IMR-90 (cell line): Measurements from ENCODE around the gene ZNF774. TPM values are rescaled to one million over a fixed set of nuclear protein-coding genes. Genes with fewer than 3 reads are reported as not detected.

Experiments
- ATAC-seq: fragments of 200-7000 bp; cut with Tn5 transposase; 2 replicates; pipeline ENCODE4 v1.9.1; 2020; ENCODE audit warnings: low read depth, mild to moderate bottlenecking, moderate library complexity
- BruUV-seq: library from RNA; stranded (reverse); fragments of 400-500 nt; replicated peaks from 2 replicates; lab custom pipeline; 2021; lab: Mats Ljungman, UMichigan
- CTCF ChIA-PET: fragments of 300-600 bp; formaldehyde crosslinking; extraction: SDS; loops from one replicate; lab custom pipeline; 2021; ENCODE audit warnings: antibody characterized with exemption; lab: Yijun Ruan, JAX
- POLR2A ChIA-PET: fragments of 300-600 bp; sonication (Branson Sonifier 250); formaldehyde crosslinking; loops from one replicate; lab custom pipeline; 2022; ENCODE audit warnings: antibody characterized with exemption; ENCODE audit not compliant: unreplicated experiment; lab: Charles Lee
- DNase-seq: peaks from one replicate; pipeline ENCODE4 v3.0.0; 2013
- H2AFZ ChIP-seq: replicated peaks from 2 replicates; pipeline ENCODE3; 2013; ENCODE audit warnings: low read length, mild to moderate bottlenecking; ENCODE audit not compliant: poor library complexity
- H2AK5ac ChIP-seq: 2 replicates; pipeline ENCODE4 v1.6.1; 2013; ENCODE audit warnings: low read depth, low read length, inconsistent platforms
- H2AK9ac ChIP-seq: replicated peaks from 2 replicates; pipeline ENCODE3; 2013; ENCODE audit warnings: mild to moderate bottlenecking, low read depth, low read length, moderate library complexity; ENCODE audit not compliant: poor library complexity
- H2BK120ac ChIP-seq: 2 replicates; pipeline ENCODE4 v1.6.1; 2013; ENCODE audit warnings: low read depth, low read length, inconsistent platforms
- H2BK15ac ChIP-seq: 3 replicates; pipeline ENCODE4 v1.6.1; 2013; ENCODE audit warnings: low read depth, low read length, inconsistent platforms
- H2BK20ac ChIP-seq: 2 replicates; pipeline ENCODE4 v1.6.1; 2013; ENCODE audit warnings: low read depth, mild to moderate bottlenecking, inconsistent platforms, low read length, moderate library complexity
- H2BK5ac ChIP-seq: 2 replicates; pipeline ENCODE4 v1.6.1; 2013; ENCODE audit warnings: mild to moderate bottlenecking, low read depth, low read length, inconsistent platforms; ENCODE audit not compliant: poor library complexity, severe bottlenecking
- H3K14ac ChIP-seq: replicated peaks from 2 replicates; pipeline ENCODE4 v1.6.1; 2013; ENCODE audit warnings: low read depth, low read length, inconsistent platforms
- H3K18ac ChIP-seq: 2 replicates; pipeline ENCODE4 v1.6.1; 2013; ENCODE audit warnings: low read depth, low read length, control low read depth
- H3K23ac ChIP-seq: 2 replicates; pipeline ENCODE4 v1.6.1; 2013; ENCODE audit warnings: low read depth, low read length, inconsistent platforms
- H3K27ac ChIP-seq: 2 replicates; pipeline ENCODE4 v1.5.1; 2013; ENCODE audit warnings: mild to moderate bottlenecking, control low read depth, low read length; ENCODE audit not compliant: insufficient read depth
- H3K27me3 ChIP-seq: 2 replicates; pipeline ENCODE4 v1.6.1; 2013; ENCODE audit warnings: low read length; ENCODE audit not compliant: control insufficient read depth, insufficient read depth
- H3K36me3 ChIP-seq: 2 replicates; pipeline ENCODE4 v1.6.1; 2013; ENCODE audit warnings: low read length, mixed read lengths; ENCODE audit not compliant: control insufficient read depth, insufficient read depth
- H3K4ac ChIP-seq: 2 replicates; pipeline ENCODE4 v1.6.1; 2013; ENCODE audit warnings: low read depth, low read length, inconsistent platforms
- H3K4me1 ChIP-seq: 2 replicates; pipeline ENCODE4 v1.6.1; 2013; ENCODE audit warnings: low read length, mixed read lengths; ENCODE audit not compliant: control insufficient read depth, insufficient read depth
- H3K4me2 ChIP-seq: 2 replicates; pipeline ENCODE4 v1.6.1; 2013; ENCODE audit warnings: low read depth, mild to moderate bottlenecking, control low read depth, low read length, moderate library complexity
- H3K4me3 ChIP-seq: 2 replicates; pipeline ENCODE4 v1.5.1; 2013; ENCODE audit warnings: low read depth, mild to moderate bottlenecking, control low read depth, low read length, moderate library complexity; ENCODE audit not compliant: insufficient read depth
- H3K56ac ChIP-seq: 2 replicates; pipeline ENCODE4 v1.6.1; 2013; ENCODE audit warnings: low read length, inconsistent platforms; ENCODE audit not compliant: insufficient read depth; ENCODE audit errors: extremely low read depth
- H3K79me1 ChIP-seq, 2 experiments: 2 replicates each; pipeline ENCODE4 v1.6.1; 2013; ENCODE audit warnings: low read length in 2 of 2, inconsistent platforms in 1 of 2, low read depth in 1 of 2
- H3K9ac ChIP-seq: 2 replicates; pipeline ENCODE4 v1.6.1; 2013; ENCODE audit warnings: low read depth, low read length, control low read depth
- H3K9me1 ChIP-seq: 2 replicates; pipeline ENCODE4 v1.6.1; 2013; ENCODE audit warnings: low read length, inconsistent platforms; ENCODE audit not compliant: insufficient read depth
- H3K9me3 ChIP-seq: 2 replicates; pipeline ENCODE4 v1.6.1; 2013; ENCODE audit warnings: low read length; ENCODE audit not compliant: control insufficient read depth, insufficient read depth
- H4K20me1 ChIP-seq: 2 replicates; pipeline ENCODE4 v1.6.1; 2013; ENCODE audit warnings: low read length, inconsistent platforms; ENCODE audit not compliant: insufficient read depth
- H4K5ac ChIP-seq: 2 replicates; pipeline ENCODE4 v1.6.1; 2013; ENCODE audit warnings: mild to moderate bottlenecking, low read depth, low read length, control low read depth
- H4K8ac ChIP-seq, 2 experiments: 2 replicates each; pipeline ENCODE4 v1.6.1; 2013; ENCODE audit warnings: low read depth in 2 of 2, low read length in 2 of 2, control low read depth in 1 of 2, inconsistent platforms in 1 of 2
- H4K91ac ChIP-seq: 2 replicates; pipeline ENCODE4 v1.6.1; 2013; ENCODE audit warnings: low read depth, low read length, inconsistent platforms; ENCODE audit not compliant: insufficient read depth
- CEBPB ChIP-seq: IDR thresholded peaks from 2 replicates; pipeline ENCODE4 v1.6.1; 2012; ENCODE audit warnings: low read depth, low read length, improper control_type of control experiment
- CHD1 ChIP-seq: IDR thresholded peaks from 2 replicates; pipeline ENCODE4 v1.6.1; 2012; ENCODE audit warnings: low read depth, low read length, improper control_type of control experiment
- FOS ChIP-seq: fragments of 150-350 bp; IDR thresholded peaks from 2 replicates; pipeline ENCODE4 v1.6.1; 2016; ENCODE audit warnings: low read depth, low read length
- MAZ ChIP-seq: IDR thresholded peaks from 2 replicates; pipeline ENCODE4 v1.6.1; 2012; ENCODE audit warnings: low read depth, mild to moderate bottlenecking, low read length, improper control_type of control experiment, moderate library complexity, borderline replicate concordance
- RCOR1 ChIP-seq: IDR thresholded peaks from 2 replicates; pipeline ENCODE4 v1.6.1; 2012; ENCODE audit warnings: mild to moderate bottlenecking, low read length, improper control_type of control experiment; ENCODE audit not compliant: insufficient replicate concordance
- RFX5 ChIP-seq: IDR thresholded peaks from 2 replicates; pipeline ENCODE4 v1.8.0; 2012; ENCODE audit warnings: low read depth, mild to moderate bottlenecking, low read length, moderate library complexity
- SMC3 ChIP-seq: fragments of 150-350 bp; IDR thresholded peaks from 2 replicates; pipeline ENCODE4 v1.6.1; 2016; ENCODE audit warnings: low read depth, mild to moderate bottlenecking, antibody characterized with exemption, low read length, moderate library complexity
- USF2 ChIP-seq: fragments of 150-350 bp; IDR thresholded peaks from 2 replicates; pipeline ENCODE4 v1.6.1; 2017; ENCODE audit warnings: mild to moderate bottlenecking, antibody characterized with exemption, low read length, low read depth
- WGBS, 2 experiments: methylation state at CpG; one replicate each; pipeline versions ENCODE4 v1.1.5 to v1.1.7; 2013; ENCODE audit warnings: missing lambda C conversion rate in 2 of 2; ENCODE audit not compliant: insufficient read length in 1 of 2; ENCODE audit errors: extremely low coverage in 2 of 2; 5-methylcytosine and 5-hydroxymethylcytosine counted together
- dilution Hi-C: fragments of 300-500 bp; cut with HindIII; formaldehyde crosslinking; loops from one replicate; pipeline ENCODE4 v1.14.3; 2018; ENCODE audit warnings: low sequenced_read_pairs; ENCODE audit not compliant: unreplicated experiment
- in situ Hi-C: fragments of 300-500 bp; cut with MboI; formaldehyde crosslinking; loops from 3 replicates; pipeline ENCODE4 v1.14.3; 2019; ENCODE audit warnings: low sequenced_read_pairs, inconsistent platforms, mixed read lengths
- intact Hi-C: fragments of 100-400 bp; cut with micrococcal nuclease; formaldehyde crosslinking; loops from 2 replicates; pipeline ENCODE4 v1.10.0; 2022
- polyA plus RNA-seq, 3 experiments: library from polyadenylated mRNA; depleted of rRNA; stranded (reverse); fragments of >200 nt; gene quantifications; 2 replicates each; pipeline ENCODE4 v1.2.3, GENCODE V29; 2012; ENCODE audit warnings: low replicate concordance in 1 of 3
- total RNA-seq: library from RNA; depleted of rRNA; stranded (reverse); fragments of >200 nt; gene quantifications from 2 replicates; pipeline ENCODE4 v1.2.3, GENCODE V29; 2012
- TF ChIP-seq, protein P1 (sequence below): fragments of 150-350 bp; IDR thresholded peaks from 2 replicates; pipeline ENCODE4 v1.6.1; 2016; ENCODE audit warnings: low read depth, mild to moderate bottlenecking, low read length, moderate library complexity, borderline replicate concordance

ZNF774 gene
- total and polyA plus RNA-seq, 2 of the 4 experiments (the other 2 are of a cell fraction) = 0.91 to 1.1 TPM

GRCh38 chr15:90407871-90408317 is 55.8 kb downstream of the ZNF774 start:
- Histone ChIP-seq H2AK9ac (no peak overlapping the region), H4K20me1 (peaks cover 52% of the 10 kb centered on the region), H3K9me1 (peaks cover 10% of the 10 kb centered on the region), H3K4me1 (peaks cover 15% of the 10 kb centered on the region), H3K4ac (peak overlapping the region; percentile 24; the same call in 1 of the 2 replicates), H2AK5ac (no peak overlapping the region; the same call in 1 of the 2 replicates), H3K79me1 (peaks cover 6 to 60% of the 10 kb centered on the region in 2 experiments), H3K56ac (no peak overlapping the region), H4K91ac (no peak overlapping the region), H4K5ac (peak overlapping the region; percentile 95; the same call in 1 of the 2 replicates), H3K4me3 (no peak overlapping the region), H2BK15ac (0 out of 3 replicates have a peak overlapping the region, but pooled peaks have one; percentile 15), H3K27ac (peak overlapping the region; percentile 59; the same call in 1 of the 2 replicates), H3K18ac (peak overlapping the region; percentile 90; the same call in 1 of the 2 replicates), H3K9me3 (no peaks in the 10 kb centered on the region), H3K27me3 (no peaks in the 10 kb centered on the region), H2BK20ac (no peak overlapping the region), H3K14ac (peak overlapping the region; percentile 81; the same call in 1 of the 2 replicates), H3K23ac (0 out of 2 replicates have a peak overlapping the region, but pooled peaks have one; percentile 0), H3K4me2 (peak overlapping the region; percentile 90), H3K36me3 (peaks cover 2% of the 10 kb centered on the region; the same call in 1 of the 2 replicates), H2BK5ac (peak overlapping the region; percentile 81), H2AFZ (no peak overlapping the region), H3K9ac (no peak overlapping the region; the same call in 1 of the 2 replicates), H2BK120ac (no peak overlapping the region), H4K8ac (peak overlapping the region; percentile 25 to 37; a peak in 2 of 4 replicates)
- DNase-seq (peak; percentile 61), ATAC-seq (peak; percentile 40)
- in situ Hi-C loops (no loop called here), dilution Hi-C loops (no loop called here), intact Hi-C loops (no loop called here)
- CTCF ChIA-PET = no interaction called here
- POLR2A ChIA-PET = no interaction called here
- TF ChIP-seq, protein P1, sequence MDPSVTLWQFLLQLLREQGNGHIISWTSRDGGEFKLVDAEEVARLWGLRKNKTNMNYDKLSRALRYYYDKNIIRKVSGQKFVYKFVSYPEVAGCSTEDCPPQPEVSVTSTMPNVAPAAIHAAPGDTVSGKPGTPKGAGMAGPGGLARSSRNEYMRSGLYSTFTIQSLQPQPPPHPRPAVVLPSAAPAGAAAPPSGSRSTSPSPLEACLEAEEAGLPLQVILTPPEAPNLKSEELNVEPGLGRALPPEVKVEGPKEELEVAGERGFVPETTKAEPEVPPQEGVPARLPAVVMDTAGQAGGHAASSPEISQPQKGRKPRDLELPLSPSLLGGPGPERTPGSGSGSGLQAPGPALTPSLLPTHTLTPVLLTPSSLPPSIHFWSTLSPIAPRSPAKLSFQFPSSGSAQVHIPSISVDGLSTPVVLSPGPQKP = no peak
- TF ChIP-seq CEBPB (peak; percentile 69), MAZ (no peak), SMC3 (no peak), CHD1 (no peak), RFX5 (no peak), RCOR1 (no peak), USF2 (no peak), FOS (no peak)
- no CpG with 5 or more reads among the region's 2 CpGs for WGBS, 2 experiments
- BruUV-seq = no TSS peak
